IPS-18c (cell line): ENCODE measurements around the gene NRK.
"Not testable (repeated sequence)": the region's sequence is repeated elsewhere in the genome, so short reads cannot be mapped to it uniquely, and the experiment has no call there.

Experiments
- H3K4me3 ChIP-seq: 2 replicates; pipeline ENCODE4 v1.7.0; 2013; ENCODE audit warnings: low read depth, mild to moderate bottlenecking, low read length, moderate library complexity; ENCODE audit not compliant: insufficient read depth
- H3K9me3 ChIP-seq: one replicate; pipeline ENCODE4 v1.6.1; 2013; ENCODE audit warnings: mild to moderate bottlenecking, low read length, moderate library complexity; ENCODE audit not compliant: control insufficient read depth, insufficient read depth

NRK gene

GRCh38 chrX:105869701-105870100 is 47.4 kb downstream of the NRK start:
- Histone ChIP-seq H3K9me3 (no peaks in the 10 kb centered on the region), H3K4me3 (no peak overlapping the region)

- Histone ChIP-seq H3K9me3 (no peaks in the 10 kb centered on the region), H3K4me3 (no peak overlapping the region)
Observed at GRCh38 chrX:105870445-105870844, 48.1 kb downstream of the NRK start.

- Histone ChIP-seq H3K9me3 (no peaks in the 10 kb centered on the region), H3K4me3 (no peak overlapping the region)
Observed at GRCh38 chrX:105872941-105873340, 50.6 kb downstream of the NRK start.

- Histone ChIP-seq H3K4me3 (no peak overlapping the region), H3K9me3 (no peaks in the 10 kb centered on the region)
Observed at GRCh38 chrX:105874790-105875189, 52.5 kb downstream of the NRK start.

GRCh38 chrX:105876658-105877057 is 54.3 kb downstream of the NRK start:
- no peak overlapping the region for H3K4me3 ChIP-seq
- no peaks in the 10 kb centered on the region for H3K9me3 ChIP-seq

- Histone ChIP-seq H3K9me3 (no peaks in the 10 kb centered on the region), H3K4me3 (no peak overlapping the region)
Observed at GRCh38 chrX:105880491-105880890, 58.2 kb downstream of the NRK start.

- Histone ChIP-seq H3K4me3 (no peak overlapping the region), H3K9me3 (no peaks in the 10 kb centered on the region)
Observed at GRCh38 chrX:105882581-105883275, 60.4 kb downstream of the NRK start.

- H3K4me3 ChIP-seq: no peak overlapping the region
- H3K9me3 ChIP-seq: peaks cover 2% of the 10 kb centered on the region
Observed at GRCh38 chrX:105894721-105895120, 72.4 kb downstream of the NRK start.

GRCh38 chrX:105909576-105909975 is 87.2 kb downstream of the NRK start:
- Histone ChIP-seq H3K4me3 (no peak overlapping the region), H3K9me3 (no peaks in the 10 kb centered on the region)

- no peaks in the 10 kb centered on the region for H3K9me3 ChIP-seq
- no peak overlapping the region for H3K4me3 ChIP-seq
Observed at GRCh38 chrX:105910563-105911105, 88.3 kb downstream of the NRK start.

- Histone ChIP-seq H3K9me3 (no peaks in the 10 kb centered on the region), H3K4me3 (no peak overlapping the region)
Observed at GRCh38 chrX:105945266-105945665, 122.9 kb downstream of the NRK start.

- H3K9me3 ChIP-seq: no peaks in the 10 kb centered on the region
- H3K4me3 ChIP-seq: no peak overlapping the region
Observed at GRCh38 chrX:105969487-105969886, 147.1 kb downstream of the NRK start.

- no peak overlapping the region for H3K4me3 ChIP-seq
- no peaks in the 10 kb centered on the region for H3K9me3 ChIP-seq
Observed at GRCh38 chrX:105972690-105973386, 150.5 kb downstream of the NRK start.

- no peaks in the 10 kb centered on the region for H3K9me3 ChIP-seq
- no peak overlapping the region for H3K4me3 ChIP-seq
Observed at GRCh38 chrX:105973387-105973739, 151.0 kb downstream of the NRK start.

- Histone ChIP-seq H3K4me3 (no peak overlapping the region), H3K9me3 (no peaks in the 10 kb centered on the region)
Observed at GRCh38 chrX:105975382-105975781, 153.0 kb downstream of the NRK start.

GRCh38 chrX:105981772-105982485 is 159.6 kb downstream of the NRK start:
- no peaks in the 10 kb centered on the region for H3K9me3 ChIP-seq
- no peak overlapping the region for H3K4me3 ChIP-seq

- H3K9me3 ChIP-seq, H3K4me3 ChIP-seq: not testable (repeated sequence)
Observed at GRCh38 chrX:105988487-105988886, 166.1 kb downstream of the NRK start.

- H3K4me3 ChIP-seq: no peak overlapping the region
- H3K9me3 ChIP-seq: peaks cover 2% of the 10 kb centered on the region
Observed at GRCh38 chrX:105999294-105999693, 177.0 kb downstream of the NRK start.
